GM19463 (cell line): Measurements from ENCODE around the gene MMP20.

ENCODE experiments used
- ATAC-seq: cut with Tn5 transposase; IDR thresholded peaks from one replicate; pipeline ENCODE4 v1.9.1; 2021; ENCODE audit warnings: mild to moderate bottlenecking, moderate library complexity; ENCODE audit not compliant: unreplicated experiment

MMP20 gene

DNA sequence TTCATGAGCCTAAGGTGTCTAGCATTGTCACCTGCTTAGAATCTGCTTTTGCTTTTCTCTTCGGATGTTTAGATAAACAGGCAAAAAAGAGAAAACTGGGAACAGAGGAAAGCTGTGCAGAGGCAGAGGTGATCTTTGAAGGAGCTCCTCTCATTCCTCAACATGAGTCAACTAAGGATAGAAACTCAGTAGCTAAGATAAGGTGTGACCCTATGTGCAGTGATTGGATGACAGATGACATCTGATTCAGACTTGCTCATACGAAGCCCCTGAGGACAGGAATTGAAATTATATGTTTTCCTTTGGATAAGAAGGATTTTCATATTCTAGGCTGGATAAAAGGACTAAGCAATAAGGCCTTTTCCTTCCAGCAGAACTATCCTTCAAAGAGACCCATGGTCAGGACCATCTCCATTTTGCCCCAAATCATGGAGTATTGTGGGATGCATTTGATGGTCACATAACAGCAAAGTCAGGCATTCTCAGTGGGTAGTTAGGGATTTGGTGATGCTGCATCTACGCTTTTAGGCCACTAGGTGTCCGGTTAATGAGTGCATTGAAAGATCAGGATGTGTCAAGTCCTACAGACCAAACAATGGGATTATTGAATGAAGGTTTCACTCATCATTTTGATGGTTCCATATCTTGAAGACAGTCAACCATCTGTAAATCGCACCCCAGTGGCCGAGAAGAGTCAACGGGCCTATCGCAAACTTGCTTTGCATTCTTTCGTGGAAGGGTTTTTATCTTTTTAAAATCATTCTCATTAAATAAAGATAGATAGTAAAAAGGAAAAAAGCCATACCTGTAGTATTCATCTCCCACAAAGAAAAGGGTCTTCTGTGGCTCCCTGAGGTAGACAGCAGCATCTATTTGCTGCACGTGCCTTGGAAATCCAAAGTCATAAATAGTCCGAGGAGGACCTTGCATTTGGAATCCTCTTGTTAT lies 32.2 kb downstream of the MMP20 start:
- ATAC-seq = no peak

DNA sequence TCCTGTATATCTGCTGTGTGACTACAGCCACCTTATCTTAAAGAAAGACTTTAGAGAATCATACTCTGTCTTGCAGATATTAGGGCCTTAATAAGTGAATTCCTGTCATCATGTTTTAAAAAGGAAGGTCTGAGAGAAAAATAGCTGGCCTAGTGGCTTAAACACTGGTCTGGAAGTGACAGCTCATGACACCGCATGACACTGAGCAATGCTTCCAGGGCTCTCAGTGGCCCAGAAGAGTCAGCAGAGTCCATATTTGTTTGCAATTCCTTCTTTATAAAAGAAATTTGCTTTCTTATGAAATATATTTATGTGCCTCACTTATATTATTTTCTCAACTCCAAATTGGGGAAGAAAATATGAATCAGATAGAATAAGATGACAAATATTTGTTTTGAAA lies 33.0 kb downstream of the MMP20 start:
- no peak for ATAC-seq

DNA sequence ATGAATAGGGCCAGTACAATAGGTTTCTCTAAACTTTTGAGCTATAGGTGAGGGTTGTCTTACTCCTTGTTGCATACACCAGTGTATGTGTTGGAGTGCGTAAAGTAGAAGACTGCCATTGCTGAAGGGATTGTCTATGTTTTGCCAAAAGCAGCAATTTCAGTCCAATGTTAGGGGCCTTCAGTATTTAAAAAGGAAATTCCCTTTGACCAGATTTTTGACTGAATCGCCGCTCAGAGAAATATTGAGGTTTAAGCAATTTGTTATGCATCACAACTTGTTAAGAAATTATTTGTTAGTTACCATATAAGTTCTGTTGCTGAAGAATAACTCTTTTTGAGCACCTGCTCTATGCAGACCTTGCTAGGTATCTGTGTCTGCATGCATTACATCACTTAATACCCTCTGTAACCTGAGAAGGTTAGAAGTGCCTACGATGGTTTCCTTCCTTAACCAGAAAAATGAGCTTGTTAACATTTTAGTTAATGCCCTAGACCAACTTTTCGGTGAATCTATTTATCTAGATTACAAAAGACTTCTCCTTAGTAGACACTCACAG lies 33.9 kb downstream of the MMP20 start:
- ATAC-seq = peak; percentile 32

DNA sequence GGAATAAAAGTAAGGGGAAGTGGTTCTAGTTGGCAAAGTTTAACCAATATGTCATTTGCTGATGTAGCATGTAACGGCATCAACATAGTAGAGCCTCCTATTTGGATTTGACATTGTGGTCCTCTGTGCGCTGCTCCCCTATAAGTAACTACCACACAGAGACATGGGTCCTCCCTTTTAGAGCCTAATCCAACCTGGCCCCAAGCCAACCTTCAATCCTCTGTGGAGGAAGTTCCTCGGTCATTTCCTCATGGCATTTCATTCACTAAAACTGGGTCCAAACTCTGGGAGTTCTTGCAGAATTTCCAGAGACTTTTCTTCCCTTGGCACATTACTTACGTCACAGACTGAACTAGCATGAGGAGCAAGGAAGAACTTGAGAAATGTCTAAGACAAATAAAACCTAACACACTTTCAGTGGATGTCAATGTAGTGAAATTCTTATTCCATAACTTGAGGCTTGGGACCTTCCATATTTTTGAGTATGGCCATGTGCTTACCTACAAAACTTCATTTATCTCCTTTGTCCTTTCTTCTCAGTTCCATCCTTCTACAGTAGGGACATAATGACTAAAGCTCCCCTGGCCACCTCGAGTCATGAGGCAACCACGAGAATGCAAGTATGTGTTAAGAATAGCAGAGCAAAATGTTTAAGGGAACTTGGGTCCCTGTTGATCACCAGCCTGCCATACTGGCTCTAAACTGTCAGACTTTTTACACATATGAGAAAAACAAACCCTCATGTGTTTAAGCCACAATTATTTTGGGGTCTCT lies 34.7 kb downstream of the MMP20 start:
- peak; percentile 10 for ATAC-seq

DNA sequence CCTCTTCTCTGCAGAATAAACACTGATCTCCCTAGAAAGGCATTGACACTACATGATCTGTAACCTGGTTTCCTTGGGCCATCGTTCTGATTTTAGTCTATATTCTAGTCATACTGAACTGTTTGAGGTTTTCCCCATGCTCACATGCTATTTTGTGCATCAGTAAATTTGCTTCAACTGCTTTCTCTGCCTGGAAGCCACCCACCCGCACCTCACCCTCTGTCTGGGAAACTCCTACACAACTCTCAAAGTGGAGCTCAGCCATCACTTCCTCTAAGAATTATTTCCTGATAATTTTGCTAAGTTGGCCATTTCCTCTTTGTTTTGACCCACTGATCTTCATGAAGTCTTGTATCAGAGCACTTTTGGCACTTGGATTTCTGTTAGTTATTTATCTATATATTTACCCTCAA lies 36.1 kb downstream of the MMP20 start:
- ATAC-seq = peak; percentile 61

DNA sequence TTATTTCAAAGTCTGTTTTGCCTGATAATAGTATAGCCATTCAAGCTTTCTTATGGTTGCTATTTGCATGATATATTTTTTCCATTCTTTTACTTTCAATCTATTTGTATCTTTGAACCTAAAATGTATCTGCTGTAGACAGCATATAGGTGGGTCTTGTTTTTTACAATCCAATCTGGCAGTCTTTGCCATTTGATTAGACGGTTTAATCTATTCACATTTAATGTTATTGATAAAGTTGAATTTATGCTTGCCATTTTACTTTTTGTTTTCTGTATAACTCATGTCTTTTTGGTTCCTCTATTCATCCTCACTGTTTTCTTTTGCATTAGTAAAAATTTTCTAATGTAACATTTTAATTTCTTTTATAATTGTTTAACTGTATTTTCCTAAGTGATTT lies 37.4 kb downstream of the MMP20 start:
- ATAC-seq = no peak

DNA sequence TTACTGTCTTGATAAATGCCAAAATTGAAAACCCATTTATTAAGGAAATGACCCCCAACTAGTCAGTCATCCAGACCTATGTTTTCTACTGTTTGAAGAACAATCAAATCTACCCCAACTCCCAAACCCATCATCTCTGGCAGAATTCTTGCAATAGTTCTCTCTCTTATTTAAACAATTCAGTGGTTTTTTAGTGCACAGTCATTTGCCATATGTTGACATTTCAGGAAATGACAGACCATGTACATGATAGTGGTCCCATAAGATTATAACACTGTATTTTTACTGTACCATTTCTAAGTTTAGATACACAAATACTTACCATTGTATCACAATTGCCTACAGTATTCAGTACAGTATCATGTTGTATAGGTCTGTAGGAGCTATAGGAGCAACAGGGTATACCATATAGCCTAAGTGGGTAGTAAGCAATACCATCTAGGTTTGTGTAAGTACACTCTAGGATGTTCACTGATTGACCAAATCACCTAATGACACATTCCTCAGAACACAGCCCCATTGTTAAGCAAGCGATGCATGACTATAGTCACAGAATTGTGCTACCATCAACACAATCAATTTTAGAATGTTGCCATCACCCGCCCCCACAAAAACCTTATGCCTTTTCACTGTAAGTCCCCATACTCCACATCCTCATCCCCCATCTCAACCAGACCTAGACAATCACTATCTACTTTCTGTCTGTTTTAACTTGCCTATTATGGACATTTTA lies 41.8 kb downstream of the MMP20 start:
- no peak for ATAC-seq

DNA sequence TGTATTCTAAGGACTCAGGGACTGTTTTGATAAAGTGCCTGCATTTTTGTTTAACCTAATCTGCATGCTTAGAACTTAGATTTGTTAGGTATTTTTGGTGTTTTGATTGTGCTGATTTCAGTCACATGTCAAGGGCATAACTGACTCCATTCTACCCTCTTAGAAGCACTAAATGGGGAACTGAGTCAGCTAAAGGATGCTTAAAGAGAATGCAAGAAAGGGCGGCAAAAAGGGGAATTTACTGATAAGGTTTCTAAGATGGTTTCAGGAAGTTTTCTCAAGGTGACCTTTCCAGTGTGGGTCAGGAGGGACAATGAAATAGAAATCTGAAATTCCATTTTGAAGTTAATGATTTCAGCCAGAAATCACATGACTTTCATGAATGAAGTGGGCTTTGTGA lies 43.0 kb downstream of the MMP20 start:
- ATAC-seq = no peak

DNA sequence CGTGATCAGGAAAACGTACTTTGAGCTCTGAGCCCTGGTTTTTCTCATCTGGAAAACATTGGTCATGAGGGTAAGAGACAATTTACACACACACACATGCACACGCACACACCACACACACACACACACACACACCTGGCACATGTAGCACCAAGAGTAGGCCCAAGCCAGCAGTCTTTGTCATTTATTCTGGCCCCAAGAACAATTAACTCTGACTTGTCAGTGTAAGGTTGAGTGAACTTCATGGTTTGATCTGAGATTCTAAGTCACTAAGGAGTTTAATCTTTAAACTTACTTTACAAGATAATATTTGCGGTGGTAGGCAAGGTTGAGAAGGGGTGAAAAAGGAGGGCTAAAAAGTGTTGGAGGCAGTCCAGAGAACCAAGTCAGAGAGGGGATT lies 44.1 kb downstream of the MMP20 start:
- ATAC-seq = no peak

DNA sequence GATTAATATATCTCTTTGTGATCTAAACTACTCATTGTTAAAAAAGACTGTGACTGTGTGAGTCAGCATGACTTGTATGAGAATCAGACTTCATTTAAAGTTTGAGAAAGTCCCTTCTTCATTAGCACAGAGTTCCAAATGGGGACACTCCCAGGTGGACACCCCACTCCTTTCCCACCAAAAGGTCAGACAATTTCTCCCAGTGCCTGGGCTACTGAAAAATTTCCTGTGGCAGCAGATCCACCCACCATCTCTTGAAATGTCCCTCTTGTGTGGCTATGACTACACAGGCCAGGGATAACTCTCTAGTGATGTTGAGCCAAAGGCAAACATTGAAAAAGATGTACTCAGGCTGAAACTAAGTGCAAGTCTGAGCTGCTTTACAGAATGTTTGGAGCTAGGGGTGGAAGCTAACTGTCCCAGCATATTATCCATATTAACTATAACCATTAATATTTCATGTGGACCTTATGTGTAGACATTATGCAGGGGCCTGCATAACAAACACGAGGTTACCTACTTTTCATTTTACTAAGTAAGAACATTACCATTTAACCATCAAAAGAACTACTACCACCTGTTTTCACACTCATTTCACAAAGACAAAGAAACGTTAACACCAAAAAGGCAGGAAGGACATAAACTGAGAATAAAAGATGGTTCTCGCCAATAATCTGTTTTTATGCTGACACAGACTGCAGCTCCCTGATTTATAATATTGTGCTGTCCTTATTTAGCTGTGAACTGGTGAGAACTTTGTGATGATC lies 44.8 kb downstream of the MMP20 start:
- peak; percentile 53 for ATAC-seq

DNA sequence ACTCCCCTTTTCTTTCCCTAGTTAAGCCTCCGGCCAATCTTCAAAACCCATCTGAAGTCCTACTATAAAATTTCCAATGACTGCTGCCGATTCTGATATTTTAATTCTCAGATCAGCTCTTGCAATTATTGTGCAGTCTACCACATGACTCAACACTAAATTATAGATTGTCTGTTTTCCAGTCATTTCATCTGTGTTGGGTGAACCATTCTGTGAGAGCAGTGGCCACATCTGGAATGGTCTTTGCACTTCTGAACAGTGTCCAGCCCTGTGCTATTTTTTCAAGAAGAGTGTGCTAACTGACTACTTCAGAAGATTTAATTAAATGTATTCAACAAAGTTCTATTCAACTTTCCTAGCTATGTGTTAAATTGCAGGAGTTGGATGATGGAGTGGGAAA lies 47.4 kb downstream of the MMP20 start:
- no peak for ATAC-seq

DNA sequence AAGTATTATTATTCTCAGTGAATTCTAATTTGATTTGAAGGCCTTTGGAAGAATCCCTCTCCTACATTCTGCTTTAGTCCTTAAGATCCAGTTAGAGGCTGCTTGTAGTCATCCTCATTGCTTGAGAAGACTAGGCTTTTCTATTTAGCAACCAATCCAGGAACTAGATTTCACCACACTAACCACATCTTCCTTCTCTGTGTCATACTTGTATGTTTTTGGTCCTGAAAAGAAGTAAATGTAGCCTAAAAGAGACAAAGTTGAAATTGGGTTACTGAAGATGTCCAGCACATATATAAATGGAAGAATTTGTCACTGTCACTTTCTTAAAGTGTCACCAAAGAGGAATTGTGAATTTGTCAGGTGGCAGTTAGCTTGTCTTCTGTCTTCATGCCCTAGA lies 48.0 kb downstream of the MMP20 start:
- ATAC-seq = peak; percentile 34

DNA sequence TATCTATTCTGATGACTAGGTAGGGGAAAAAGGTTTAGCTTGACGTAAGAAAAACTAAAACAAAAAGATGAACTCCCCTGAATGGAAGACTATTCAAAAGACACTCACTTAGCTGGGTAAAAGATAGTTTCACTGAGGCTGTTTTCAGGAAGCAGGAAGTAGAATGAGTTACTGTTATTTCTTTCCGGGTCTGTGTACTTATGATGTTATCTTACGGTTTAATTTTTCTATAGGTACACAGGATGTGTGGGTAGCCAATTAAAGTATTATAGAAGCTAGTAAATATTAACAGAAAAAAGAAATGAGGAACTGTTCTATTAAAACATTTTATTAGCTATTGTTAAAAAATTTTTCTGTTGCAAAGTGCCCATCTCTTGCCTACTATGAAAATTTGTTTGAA lies 48.8 kb downstream of the MMP20 start:
- ATAC-seq = no peak

DNA sequence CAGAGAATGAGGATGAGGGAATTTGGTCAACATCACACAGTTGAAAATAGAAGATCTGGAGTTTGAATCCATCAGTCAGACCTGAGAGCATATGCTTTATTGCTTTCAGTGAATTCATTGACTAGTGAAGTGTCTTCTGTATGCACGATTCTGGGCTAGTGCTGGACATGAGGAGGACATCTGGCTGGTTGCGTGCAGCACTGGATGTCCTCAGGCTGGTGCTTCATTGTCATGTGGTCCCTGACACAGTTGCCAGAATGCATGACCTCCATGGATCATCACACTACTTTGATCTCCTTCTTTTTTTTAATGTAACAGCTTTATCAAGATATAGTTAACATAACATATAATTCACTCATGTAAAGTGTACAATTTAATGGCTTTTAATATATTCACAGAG lies 50.1 kb downstream of the MMP20 start:
- ATAC-seq = no peak

DNA sequence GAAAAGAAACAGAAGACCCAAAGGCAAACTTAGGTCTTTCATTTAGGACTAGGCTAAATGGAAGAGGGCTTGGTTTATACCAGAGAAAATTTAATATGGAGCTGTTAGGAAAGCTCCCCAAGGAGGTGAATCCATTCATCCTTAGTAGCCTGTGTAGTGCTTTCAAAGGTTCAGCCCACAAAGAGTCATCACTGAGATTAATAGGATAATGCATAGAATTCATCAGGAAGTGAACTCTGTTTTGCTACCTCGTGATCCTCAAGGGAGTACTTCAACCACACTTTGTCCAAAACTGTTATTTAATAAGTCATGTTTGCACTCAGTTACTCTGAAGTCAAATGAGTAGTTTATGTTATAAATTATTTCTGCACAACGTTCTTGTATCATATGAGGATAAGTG lies 51.3 kb downstream of the MMP20 start:
- ATAC-seq = no peak

DNA sequence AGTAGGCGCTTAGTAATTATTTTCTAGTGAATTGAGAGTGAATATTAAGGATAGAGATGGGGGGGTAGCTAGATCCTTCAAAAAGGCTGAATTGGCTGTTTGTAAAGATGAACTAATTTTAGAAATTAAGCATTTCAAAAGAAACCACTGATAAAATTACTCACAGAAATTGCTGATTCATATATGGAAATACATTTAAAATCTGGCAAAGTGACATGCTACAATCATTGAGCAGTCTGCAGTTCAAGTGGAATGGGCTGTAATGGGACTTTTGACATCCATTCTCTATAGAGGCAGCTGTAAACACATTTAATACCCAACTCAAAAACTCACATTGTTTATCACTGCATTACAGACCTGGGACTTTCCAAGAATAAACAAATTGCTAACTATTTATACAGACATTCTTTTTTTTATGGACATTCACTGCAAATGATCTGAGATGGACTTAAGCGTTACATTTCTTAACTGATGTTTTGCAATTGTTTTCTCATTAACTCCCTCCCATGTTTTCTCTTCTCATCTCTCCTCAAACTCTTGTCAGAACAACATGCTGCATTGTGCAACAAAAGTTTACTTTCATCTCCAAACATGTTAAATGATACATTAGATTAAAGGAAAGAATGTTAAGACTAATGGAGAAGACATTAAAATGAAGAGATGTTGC lies 52.4 kb downstream of the MMP20 start:
- no peak for ATAC-seq

DNA sequence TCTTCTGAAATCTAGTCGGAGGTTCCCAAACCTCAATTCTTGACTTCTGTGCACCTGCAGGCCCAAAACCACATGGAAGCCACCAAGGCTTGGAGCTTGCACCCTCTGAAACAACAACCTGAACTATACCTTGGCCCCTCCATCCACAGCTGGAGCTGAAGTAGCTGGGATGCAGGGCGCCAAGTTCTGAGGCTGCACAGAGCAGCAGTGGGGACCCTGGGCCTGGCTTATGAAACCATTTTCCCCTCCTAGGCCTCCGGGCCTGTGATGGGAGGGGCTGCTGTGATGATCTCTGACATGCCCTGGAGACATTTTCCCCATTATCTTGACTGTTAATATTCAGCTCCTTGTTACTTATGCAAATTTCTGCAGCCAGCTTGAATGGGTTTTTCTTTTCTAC lies 56.3 kb downstream of the MMP20 start:
- ATAC-seq = no peak

DNA sequence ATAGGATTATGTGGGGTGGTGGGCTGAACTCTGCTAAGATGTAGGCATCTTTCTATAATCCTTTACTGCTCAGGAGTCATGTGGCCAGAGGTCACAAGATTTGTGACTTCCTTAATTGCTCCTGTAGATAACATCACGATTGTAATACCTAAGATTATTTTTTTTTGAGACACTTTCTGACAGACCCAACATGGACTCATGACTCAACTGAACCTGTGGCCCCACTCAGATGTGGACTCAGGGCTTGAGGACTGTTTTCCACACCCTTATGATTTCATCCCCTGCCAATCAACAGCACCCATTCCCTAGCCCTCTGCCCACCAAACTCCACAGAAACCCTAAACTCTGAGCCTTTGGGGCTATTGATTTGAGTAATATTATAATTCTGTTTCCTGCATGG lies 59.0 kb downstream of the MMP20 start:
- no peak for ATAC-seq

DNA sequence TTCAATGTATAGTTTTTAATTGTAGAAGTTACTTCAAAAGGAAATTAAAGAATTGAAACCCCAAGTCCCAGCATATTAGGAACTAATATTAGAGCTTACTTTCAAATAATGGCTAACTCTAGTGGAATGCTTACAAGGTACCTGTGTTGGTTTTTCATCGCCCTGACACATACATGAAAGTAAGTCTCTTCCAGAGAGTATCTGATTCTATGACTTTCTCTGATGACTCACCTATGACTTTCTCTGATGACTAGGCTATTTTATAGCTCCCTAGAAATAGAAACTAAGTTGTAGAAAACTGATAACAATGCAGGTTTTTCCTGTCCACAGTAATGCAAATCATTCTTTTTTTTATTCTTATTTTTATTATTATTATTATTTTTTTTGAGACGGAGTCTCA lies 61.0 kb downstream of the MMP20 start:
- peak; percentile 45 for ATAC-seq

DNA sequence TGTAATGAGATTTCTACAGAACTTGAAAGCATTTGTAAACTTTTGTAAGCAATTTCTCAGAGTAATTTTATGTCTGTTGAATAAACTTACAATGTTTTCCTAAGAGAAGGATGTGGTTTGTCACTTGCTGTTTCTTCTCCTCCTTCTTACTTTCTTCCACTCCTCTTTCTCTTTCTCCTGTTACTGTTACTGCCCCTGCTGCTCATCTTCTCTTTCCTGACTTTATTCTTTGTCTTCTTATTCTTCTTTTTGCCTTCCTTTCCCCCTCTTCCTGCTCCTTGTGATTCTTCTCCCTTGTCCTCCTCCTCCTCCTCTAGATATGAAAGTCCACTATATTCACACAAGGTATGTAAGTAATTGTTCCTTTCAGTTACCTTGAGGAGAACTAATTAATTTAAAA lies 63.5 kb downstream of the MMP20 start:
- ATAC-seq = no peak
